T47D (cell line): ENCODE results near the gene TUBA1C.
"Not testable (repeated sequence)": the region's sequence is repeated elsewhere in the genome, so short reads cannot be mapped to it uniquely, and the experiment has no call there.

Experiments
- DNase-seq, 2 experiments: peaks; one replicate each; pipeline versions ENCODE4 v3.0.0 to v3.0.0-alpha.2; 2011 to 2012; ENCODE audit warnings: low read depth in 1 of 2, low spot score in 1 of 2
- JUND ChIP-seq: IDR thresholded peaks from 2 replicates; pipeline ENCODE4 v1.6.1; 2012; ENCODE audit warnings: low read depth
- in situ Hi-C: cut with HindIII; loops from 2 replicates; pipeline ENCODE4 v1.10.0; 2016; ENCODE audit warnings: low sequenced_read_pairs, low pct_unique_long_range_greater_than_20kb

TUBA1C gene

DNA sequence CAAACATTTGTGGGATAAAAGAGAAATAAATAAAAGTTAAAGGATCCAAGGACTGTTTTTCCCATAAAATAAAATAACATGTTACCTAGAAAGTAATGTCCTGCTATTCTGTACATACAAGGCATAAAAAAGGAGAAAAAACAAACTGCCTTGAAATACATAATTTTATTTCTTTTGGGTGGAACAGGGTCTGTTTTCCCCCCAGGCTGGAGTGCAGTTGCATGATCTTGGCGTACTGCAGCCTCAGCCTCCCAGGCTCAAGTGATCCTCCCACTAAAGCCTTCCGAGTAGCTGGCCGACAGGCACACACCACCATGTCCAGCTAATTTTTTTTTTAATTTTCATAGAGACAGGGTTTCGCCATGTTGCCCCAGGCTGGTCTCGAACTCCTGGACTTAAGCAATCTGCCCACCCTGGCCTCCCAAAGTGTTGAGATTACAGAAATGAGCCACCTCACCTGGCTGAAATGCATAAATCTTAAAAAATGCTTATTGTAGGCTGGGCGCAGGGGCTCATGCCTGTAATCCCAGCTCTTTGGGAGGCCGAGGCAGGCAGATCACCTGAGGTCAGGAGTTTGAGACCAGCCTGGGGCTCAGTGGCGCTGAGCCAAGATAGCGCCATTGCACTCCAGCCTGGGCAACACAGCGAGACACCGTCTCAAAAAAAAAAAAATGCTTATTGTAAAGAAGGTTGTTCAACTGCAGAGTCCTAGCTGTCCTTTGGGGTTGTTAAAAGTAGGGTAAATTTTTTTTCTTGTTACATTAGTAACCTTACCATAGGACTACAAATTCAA lies 4.1 kb upstream of the TUBA1C start:
- no peak for DNase-seq
- in situ Hi-C loops, result no loop called here
- TF ChIP-seq JUND, result no peak

DNA sequence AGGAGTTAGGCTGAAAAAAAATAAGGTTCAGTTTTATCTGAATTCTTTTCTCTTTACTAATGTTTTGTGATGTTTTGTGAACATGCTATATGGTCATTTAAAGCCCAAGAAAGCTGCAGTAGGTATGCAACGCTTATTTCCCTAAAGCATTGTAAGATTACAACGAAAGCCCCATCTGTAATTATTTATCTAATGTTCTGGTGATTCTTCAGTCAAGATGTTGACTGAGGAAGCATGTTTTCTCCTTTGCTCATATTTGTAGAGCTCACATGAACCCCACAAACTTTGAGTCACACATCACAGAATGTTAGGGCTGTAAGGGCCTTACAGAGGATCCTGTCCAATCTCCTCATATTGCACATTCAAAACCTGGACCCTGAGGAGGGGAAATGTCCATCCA lies 3.2 kb upstream of the TUBA1C start:
- in situ Hi-C loops, result no loop called here
- no peak for TF ChIP-seq JUND
- DNase-seq, result no peak

DNA sequence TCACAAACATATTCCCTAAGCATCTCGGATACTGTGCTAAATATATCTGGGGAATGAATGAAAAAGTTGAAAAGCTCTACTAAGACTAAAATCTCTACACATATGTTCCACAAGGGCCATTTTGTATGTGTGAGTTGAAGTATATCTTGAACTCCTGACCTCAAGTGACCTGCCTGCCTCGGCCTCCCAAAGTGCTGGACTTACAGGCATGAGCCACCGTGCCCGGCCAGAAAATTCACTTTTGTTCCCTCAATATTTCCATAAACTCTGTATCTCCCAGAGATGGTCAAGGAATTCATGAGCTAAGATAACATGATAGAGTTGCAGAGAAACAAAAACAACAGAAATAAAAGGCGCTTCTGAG lies 1.5 kb upstream of the TUBA1C start:
- DNase-seq, result no peak
- TF ChIP-seq JUND, result no peak
- in situ Hi-C loops, result no loop called here

DNA sequence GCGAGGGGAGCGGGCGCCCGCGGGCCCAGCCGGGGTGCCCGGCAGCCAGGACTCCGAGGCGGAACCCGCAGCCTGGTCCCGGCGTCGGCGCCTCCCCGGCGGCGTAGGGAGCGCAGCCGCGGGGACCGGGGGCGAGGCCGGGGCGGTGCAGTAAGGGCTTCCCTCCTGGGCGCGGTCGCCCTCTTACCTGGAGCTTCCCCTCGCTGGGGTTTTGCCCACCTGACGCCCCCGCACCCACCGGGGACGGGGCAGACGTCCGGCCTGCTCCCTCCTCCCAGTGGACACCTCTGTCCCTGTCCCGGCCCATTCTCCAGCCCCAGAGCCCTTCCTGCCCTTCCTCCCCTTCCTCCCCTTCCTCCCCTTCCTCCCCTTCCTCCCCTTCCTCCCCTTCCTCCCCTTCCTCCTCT lies 413 bp upstream of the TUBA1C start:
- DNase-seq, result no peak

DNA sequence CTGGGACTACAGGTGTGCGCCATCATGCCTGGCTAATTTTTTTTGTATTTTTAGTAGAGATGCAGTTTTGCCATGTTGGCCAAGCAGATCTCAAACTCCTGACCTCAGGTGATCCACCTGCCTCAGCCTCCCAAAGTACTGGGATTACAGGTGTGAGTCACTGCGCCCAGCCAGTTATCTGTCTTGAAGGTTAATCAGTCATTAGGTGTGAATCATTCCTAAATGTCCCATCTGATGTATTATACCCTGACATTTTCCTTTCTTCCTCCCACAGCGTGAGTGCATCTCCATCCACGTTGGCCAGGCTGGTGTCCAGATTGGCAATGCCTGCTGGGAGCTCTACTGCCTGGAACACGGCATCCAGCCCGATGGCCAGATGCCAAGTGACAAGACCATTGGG lies 4.3 kb downstream of the TUBA1C start:
- in situ Hi-C loops, DNase-seq: not testable (repeated sequence)

More for the DNA sequence above, 413 bp upstream of the TUBA1C start:
- in situ Hi-C loops, result no loop called here
- no peak for TF ChIP-seq JUND

DNA sequence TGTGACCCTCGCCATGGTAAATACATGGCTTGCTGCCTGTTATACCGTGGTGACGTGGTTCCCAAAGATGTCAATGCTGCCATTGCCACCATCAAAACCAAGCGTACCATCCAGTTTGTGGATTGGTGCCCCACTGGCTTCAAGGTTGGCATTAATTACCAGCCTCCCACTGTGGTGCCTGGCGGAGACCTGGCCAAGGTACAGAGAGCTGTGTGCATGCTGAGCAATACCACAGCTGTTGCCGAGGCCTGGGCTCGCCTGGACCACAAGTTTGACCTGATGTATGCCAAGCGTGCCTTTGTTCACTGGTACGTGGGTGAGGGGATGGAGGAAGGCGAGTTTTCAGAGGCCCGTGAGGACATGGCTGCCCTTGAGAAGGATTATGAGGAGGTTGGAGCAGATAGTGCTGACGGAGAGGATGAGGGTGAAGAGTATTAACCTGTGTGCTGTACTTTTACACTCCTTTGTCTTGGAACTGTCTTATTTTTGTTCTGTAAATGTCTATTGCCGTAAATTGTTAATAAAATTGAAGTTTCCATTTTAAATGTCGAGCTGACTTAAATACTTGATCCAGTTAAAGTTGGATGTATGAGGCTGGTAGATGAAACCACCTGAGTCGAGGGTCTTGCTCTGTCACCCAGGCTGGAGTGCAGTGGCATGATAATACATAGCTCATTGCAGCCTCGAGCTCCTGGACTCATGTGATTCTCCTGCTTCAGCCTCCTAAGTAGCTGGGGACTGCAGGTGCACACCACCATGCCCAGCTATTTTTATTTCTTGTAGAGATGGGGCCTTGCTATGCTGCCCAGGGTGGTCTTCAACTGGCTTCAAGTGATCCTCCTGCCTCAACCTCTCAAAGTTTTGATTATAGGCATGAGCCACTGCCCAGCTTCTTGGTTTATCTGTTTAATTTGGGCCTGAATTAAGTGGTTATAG lies 8.2 kb downstream of the TUBA1C start:
- TF ChIP-seq JUND, result no peak
- in situ Hi-C loops, result no loop called here
- no peak for DNase-seq

DNA sequence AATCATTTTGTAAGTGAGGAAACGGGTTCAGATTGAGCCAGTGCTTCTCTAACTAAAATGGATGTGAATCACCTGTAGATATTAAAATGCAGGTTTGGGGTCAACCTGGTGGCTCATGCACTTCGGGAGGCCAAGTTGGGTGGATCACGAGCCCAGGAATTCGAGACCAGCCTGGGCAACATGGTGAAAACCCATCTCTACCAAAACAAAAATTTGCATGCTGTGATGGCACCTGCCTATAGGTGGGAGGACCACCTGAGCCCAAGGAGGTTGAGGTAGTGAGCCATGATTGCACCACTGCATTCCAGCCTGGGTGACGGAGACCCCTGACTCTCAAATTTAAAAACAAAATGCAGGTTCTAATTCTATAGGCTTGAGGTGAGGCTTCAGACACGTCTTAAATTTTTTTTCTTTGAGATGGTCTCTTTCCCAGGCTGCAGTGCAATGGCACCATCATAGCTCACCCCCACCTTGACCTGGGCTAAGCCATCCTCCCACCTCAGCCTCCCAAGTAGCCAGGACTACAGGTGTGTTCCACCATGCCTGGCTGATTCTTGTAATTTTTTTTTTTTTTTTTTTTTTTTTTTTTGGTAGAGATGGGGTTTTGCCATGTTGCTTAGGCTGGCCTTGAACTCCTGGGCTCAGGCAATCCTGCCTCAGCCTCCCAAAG lies 9.0 kb downstream of the TUBA1C start:
- no peak for DNase-seq
- in situ Hi-C loops, result no loop called here
- TF ChIP-seq JUND, result no peak

DNA sequence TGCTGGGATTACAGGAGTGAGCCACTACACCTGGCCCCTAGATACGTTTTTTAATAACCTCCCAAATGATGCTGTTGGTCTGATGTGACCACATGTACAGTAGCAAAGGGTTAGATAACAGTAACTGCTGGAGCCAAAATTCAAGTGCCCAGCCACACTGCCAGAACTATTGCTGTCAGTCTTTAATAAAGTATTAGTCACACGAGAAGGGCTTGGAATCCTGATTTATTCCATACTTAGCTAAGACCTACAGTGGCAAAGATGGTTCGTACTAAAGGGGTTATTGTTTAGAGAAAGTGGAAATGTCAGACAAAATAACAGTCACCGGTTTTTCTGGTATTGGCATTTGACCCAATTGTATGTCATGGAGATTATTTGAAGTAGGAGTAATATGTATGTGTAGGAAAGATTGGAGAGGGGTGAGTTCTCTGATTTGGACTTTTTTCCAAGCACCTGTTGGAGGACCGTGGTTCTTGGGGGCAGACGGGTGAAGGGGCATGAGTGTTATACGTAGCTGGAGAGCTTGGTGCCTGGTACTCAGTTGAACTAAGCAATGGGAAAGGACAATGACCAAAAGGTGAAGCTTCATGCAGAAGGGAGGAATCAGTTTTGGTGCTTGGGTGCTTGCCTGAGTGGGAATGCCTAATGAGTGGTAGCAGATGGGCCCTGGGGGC lies 9.7 kb downstream of the TUBA1C start:
- DNase-seq, result no peak
- TF ChIP-seq JUND, result no peak
- in situ Hi-C loops, result no loop called here

DNA sequence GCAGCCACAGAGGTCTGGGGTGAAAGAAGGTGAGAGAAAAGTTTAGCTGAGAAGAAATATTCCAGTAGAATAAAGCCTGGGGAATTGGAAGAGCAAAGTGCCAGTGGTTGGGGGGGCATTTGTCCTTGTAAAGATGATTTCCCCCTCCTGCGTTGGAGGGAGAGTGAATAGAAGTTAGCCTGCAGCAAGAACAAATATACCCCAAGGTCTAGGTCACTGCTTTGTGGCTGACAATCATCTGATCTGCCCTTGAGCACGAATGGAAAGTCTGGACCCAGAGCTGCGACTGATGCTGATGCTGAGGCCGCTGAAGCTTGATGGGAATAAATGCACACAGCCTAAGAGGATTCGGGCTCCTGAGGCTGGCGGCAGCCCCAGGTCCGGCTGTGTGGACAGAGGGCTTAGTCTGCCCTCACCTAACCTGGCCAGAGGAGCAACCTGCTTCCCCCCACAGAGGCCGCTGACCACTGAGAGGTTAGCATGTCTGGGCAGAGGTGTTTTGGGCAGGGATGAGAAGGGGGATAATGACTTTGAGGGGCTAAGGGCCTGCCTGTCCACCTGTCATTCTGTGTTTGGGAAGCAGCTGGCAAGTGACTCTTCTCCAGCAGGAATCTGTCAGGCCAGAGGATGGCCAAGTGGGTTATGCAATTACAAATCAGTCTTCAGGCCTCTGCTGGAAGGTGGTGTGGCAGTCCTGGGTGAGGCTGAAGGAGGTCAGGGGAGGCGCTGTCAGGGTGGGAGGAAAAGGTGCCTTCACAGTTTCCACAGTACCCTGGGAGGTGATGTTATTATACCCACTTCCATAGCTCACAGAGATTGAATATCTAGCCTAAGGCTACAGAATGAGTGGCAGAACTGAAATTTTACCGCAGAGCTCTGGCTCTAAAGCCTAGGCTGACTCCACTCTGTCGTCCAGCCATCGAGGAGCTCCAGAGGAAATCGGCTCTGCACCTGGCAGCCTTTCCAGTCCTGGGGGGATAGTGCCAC lies 11.7 kb downstream of the TUBA1C start:
- DNase-seq, result no peak
- in situ Hi-C loops, result no loop called here
- TF ChIP-seq JUND, result no peak

DNA sequence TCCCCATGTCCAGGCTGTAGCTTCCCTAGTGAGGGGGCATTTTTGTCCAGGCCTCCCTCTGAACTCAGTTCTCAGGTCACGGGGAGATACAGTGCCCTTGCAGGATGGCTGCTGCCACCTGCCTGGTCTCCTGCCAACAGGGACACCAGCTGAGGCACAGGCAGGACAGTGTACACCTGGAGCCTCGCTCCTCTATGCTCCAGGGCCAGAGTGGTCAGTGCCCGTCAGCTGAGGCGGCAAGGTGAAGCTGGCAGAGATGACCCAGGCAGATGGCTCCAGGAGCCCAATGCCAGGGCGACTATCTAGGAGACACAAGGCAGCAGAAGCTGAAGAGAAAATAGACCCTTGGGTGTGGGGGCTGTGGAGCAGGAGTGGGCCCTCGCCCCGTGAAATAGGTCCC lies 12.6 kb downstream of the TUBA1C start:
- in situ Hi-C loops, result no loop called here
- TF ChIP-seq JUND, result no peak
- DNase-seq, result no peak

DNA sequence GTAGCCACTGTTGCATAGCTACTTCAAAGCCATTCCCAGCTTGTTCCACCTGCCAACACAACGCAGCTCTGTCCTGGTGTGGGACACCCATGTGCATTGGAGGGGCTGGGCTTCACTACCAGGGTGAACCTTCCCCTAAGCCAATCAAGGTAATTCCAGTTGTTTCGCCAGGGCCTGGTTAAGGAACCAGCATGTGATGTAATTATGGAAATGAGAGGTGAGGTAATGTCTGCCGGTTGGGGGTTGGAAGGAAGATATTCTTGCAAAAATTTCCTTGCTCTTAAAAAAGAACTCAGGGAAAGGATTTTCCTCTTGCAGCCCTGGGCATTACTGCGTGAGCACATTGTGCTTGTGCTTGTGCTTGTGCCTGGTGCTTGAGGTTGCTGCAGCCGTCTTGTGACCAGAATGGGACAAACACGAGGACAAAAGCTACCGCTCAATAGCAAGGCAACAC lies 14.9 kb downstream of the TUBA1C start:
- in situ Hi-C loops, result no loop called here
- no peak for DNase-seq
- no peak for TF ChIP-seq JUND

DNA sequence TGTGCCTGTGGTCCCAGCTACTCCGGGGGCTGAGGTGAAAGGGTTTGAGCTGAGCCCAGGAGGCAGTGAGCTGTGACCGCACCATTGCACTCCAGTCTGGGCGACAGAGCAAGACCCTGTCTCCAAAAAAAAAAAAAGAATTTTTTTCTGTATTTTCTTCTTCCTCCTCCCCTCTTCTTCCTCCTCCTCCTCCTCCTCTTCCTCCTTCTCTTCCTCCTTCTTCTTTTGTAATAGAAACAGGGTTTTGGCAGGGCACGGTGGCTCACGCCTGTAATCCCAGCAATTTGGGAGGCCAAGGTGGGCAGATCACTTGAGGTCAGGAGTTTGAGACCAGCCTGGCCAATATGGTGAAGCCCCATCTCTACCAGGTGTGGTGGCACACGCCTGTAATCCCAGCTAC lies 15.7 kb downstream of the TUBA1C start:
- DNase-seq, in situ Hi-C loops: not testable (repeated sequence)
